CD4-positive, alpha-beta memory T cell (primary cell): Measurements from ENCODE around the gene MAP6. TPM values are rescaled to one million over a fixed set of nuclear protein-coding genes. Genes with fewer than 3 reads are reported as not detected.
A peak's percentile ranks its signal among the peaks of the same experiment; 100 is the strongest.

ENCODE experiments used
- CTCF ChIA-PET: fragments of 350-600 bp; sonication (Branson Sonifier 250); formaldehyde crosslinking; loops from one replicate; lab custom pipeline; 2021; ENCODE audit warnings: inconsistent platforms; ENCODE audit not compliant: partially characterized antibody; lab: Charles Lee
- POLR2A ChIA-PET: fragments of 350-600 bp; sonication (Branson Sonifier 250); formaldehyde crosslinking; loops from one replicate; lab custom pipeline; 2021; ENCODE audit not compliant: partially characterized antibody; lab: Charles Lee
- DNase-seq, 5 donors: peaks; one replicate each; pipeline versions ENCODE4 v3.0.0 to v3.0.0-alpha.2; 2020 to 2022; ENCODE audit warnings: mixed read lengths in 1 of 5
- H3K27ac ChIP-seq: one replicate; pipeline ENCODE4 v1.7.0; 2013; ENCODE audit warnings: low read depth, low read length
- H3K27me3 ChIP-seq: 2 replicates; pipeline ENCODE4 v1.7.0; 2013; ENCODE audit warnings: mild to moderate bottlenecking, low read length, moderate library complexity; ENCODE audit not compliant: insufficient read depth
- H3K36me3 ChIP-seq: 2 replicates; pipeline ENCODE4 v1.7.0; 2013; ENCODE audit warnings: mild to moderate bottlenecking, low read length, moderate library complexity; ENCODE audit not compliant: insufficient read depth
- H3K4me1 ChIP-seq: 2 replicates; pipeline ENCODE4 v1.7.0; 2013; ENCODE audit warnings: mild to moderate bottlenecking, low read length, moderate library complexity; ENCODE audit not compliant: insufficient read depth
- H3K4me3 ChIP-seq, 2 donors: one replicate each; pipeline ENCODE4 v1.7.0; 2013; ENCODE audit warnings: low read length in 2 of 2, mild to moderate bottlenecking in 1 of 2
- H3K9me3 ChIP-seq, 2 donors: one replicate each; pipeline ENCODE4 v1.7.0; 2013; ENCODE audit warnings: low read length in 2 of 2, control low read depth in 1 of 2; ENCODE audit not compliant: control insufficient read depth in 1 of 2
- H3K27ac Mint-ChIP-seq, 7 donors: one replicate each; pipeline ENCODE4 v1.8.0; 2020 to 2021; ENCODE audit warnings: mixed read lengths in 7 of 7, mild to moderate bottlenecking in 6 of 7, inconsistent platforms in 3 of 7, moderate library complexity in 3 of 7
- H3K27me3 Mint-ChIP-seq, 2 donors: one replicate each; pipeline ENCODE4 v1.8.0; 2020 to 2021; ENCODE audit warnings: mixed read lengths in 2 of 2
- H3K36me3 Mint-ChIP-seq, 2 donors: one replicate each; pipeline ENCODE4 v1.8.0; 2020 to 2021; ENCODE audit warnings: mixed read lengths in 2 of 2, inconsistent platforms in 1 of 2, mild to moderate bottlenecking in 1 of 2
- H3K4me1 Mint-ChIP-seq, 4 donors: one replicate each; pipeline ENCODE4 v1.8.0; 2020 to 2021; ENCODE audit warnings: mixed read lengths in 4 of 4, mild to moderate bottlenecking in 1 of 4
- H3K4me3 Mint-ChIP-seq, 8 donors: one replicate each; pipeline ENCODE4 v1.8.0; 2020 to 2021; ENCODE audit warnings: mixed read lengths in 8 of 8, mild to moderate bottlenecking in 7 of 8, moderate library complexity in 6 of 8, inconsistent platforms in 3 of 8
- H3K9me3 Mint-ChIP-seq, 8 donors: one replicate each; pipeline ENCODE4 v1.8.0; 2020 to 2021; ENCODE audit warnings: mixed read lengths in 8 of 8, mild to moderate bottlenecking in 5 of 8, inconsistent platforms in 3 of 8, moderate library complexity in 1 of 8
- intact Hi-C: fragments of 100-400 bp; cut with micrococcal nuclease; formaldehyde crosslinking; loops from one replicate; pipeline ENCODE4 v1.15.1; 2023
- polyA plus RNA-seq, 2 donors: library from polyadenylated mRNA; unstranded; fragments of 300-500 nt; fragmentation: Illumina TruSeq; gene quantifications; one replicate each; pipeline ENCODE4 v1.2.3, GENCODE V29; 2021
- total RNA-seq, 2 experiments: library from RNA; stranded (reverse); gene quantifications; one replicate each; pipeline ENCODE4 v1.2.3, GENCODE V29; 2021

The MAP6 gene
- total and polyA plus RNA-seq, 4 experiments from 2014 or later: not detected

- H3K9me3 Mint-ChIP-seq: peaks cover 0 to 2% (median 0%) of the 10 kb centered on the region in 8 donors
- no peak overlapping the region for H3K27ac Mint-ChIP-seq
- no peaks in the 10 kb centered on the region for H3K36me3 ChIP-seq
- H3K27me3 Mint-ChIP-seq: peaks cover 0 to 2% of the 10 kb centered on the region in 2 donors
- no peak overlapping the region for H3K4me3 ChIP-seq
- no peaks in the 10 kb centered on the region for H3K27me3 ChIP-seq
- no peak overlapping the region for H3K4me3 Mint-ChIP-seq
- H3K9me3 ChIP-seq: no peaks in the 10 kb centered on the region
- no peak for DNase-seq
- H3K36me3 Mint-ChIP-seq: peaks cover 0 to under 1% of the 10 kb centered on the region in 2 donors
- ChIA-PET CTCF (interaction anchor here (1.2 to 2.8 kb wide), 4 partner anchors 12 to 190 kb away, joined by 3 to 23 read pairs (median 4); no protein-coding TSS in a partner anchor), POLR2A (interaction anchor here (1.4 kb wide), 1 partner anchor 10 kb away, joined by 3 read pairs; no protein-coding TSS in a partner anchor)
- H3K27ac ChIP-seq: no peak overlapping the region
- H3K4me1 Mint-ChIP-seq: peaks cover 8 to 13% (median 11%) of the 10 kb centered on the region in 4 donors
- intact Hi-C loops: no loop called here
- peaks cover 11% of the 10 kb centered on the region for H3K4me1 ChIP-seq
These were observed 89.9 kb downstream of the MAP6 start for GRCh38 chr11:75578977-75579376.

GRCh38 chr11:75577207-75577606 is 91.6 kb downstream of the MAP6 start:
- Histone ChIP-seq H3K4me1 (peaks cover 2% of the 10 kb centered on the region), H3K4me3 (no peak overlapping the region), H3K27ac (no peak overlapping the region), H3K27me3 (no peaks in the 10 kb centered on the region), H3K36me3 (peaks cover 2% of the 10 kb centered on the region), H3K9me3 (no peaks in the 10 kb centered on the region)
- POLR2A ChIA-PET: interaction anchor here (1.3 kb wide), 1 partner anchor 15 kb away, joined by 3 read pairs; the partner anchor contains the start of gene SERPINH1
- Mint-ChIP-seq H3K4me1 (peaks cover 2 to 4% (median 2%) of the 10 kb centered on the region in 4 donors), H3K27ac (no peak overlapping the region), H3K36me3 (peaks cover 4 to 11% of the 10 kb centered on the region in 2 donors), H3K9me3 (peaks cover 0 to 1% (median 0%) of the 10 kb centered on the region in 8 donors), H3K4me3 (no peak overlapping the region), H3K27me3 (peaks cover 0 to 2% of the 10 kb centered on the region in 2 donors)
- intact Hi-C loops: loop anchor here (1.0 to 2.0 kb wide), 3 partner anchors 30 to 189 kb away; no protein-coding TSS in a partner anchor
- CTCF ChIA-PET: interaction anchor here (0.8 to 4.1 kb wide), 13 partner anchors 9 to 189 kb away, joined by 3 to 28 read pairs (median 4); partner anchors contain the start of gene SERPINH1
- DNase-seq: peak; percentile 37 to 60 (median 48)

GRCh38 chr11:75576499-75576918 is 92.3 kb downstream of the MAP6 start:
- H3K4me3 ChIP-seq: no peak overlapping the region
- intact Hi-C loops: loop anchor here (2.0 kb wide), 1 partner anchor 132 kb away; no protein-coding TSS in a partner anchor

GRCh38 chr11:75576017-75576416 is 92.8 kb downstream of the MAP6 start:
- Mint-ChIP-seq H3K9me3 (no peaks in the 10 kb centered on the region), H3K27ac (peak overlapping the region in 1 of 7 donors; percentile 24), H3K4me3 (no peak overlapping the region), H3K4me1 (no peaks in the 10 kb centered on the region), H3K36me3 (peaks cover 7 to 22% of the 10 kb centered on the region in 2 donors), H3K27me3 (peaks cover 0 to 2% of the 10 kb centered on the region in 2 donors)
- Histone ChIP-seq H3K27me3 (no peaks in the 10 kb centered on the region), H3K27ac (no peak overlapping the region), H3K4me1 (no peaks in the 10 kb centered on the region), H3K4me3 (no peak overlapping the region), H3K36me3 (peaks cover 12% of the 10 kb centered on the region), H3K9me3 (no peaks in the 10 kb centered on the region)
- POLR2A ChIA-PET: no interaction called here
- DNase-seq: no peak
- intact Hi-C loops: loop anchor here (2.0 kb wide), 1 partner anchor 131 kb away; no protein-coding TSS in a partner anchor
- CTCF ChIA-PET: interaction anchor here (0.6 to 4.1 kb wide), 14 partner anchors 11 to 1207 kb away, joined by 3 to 28 read pairs (median 3); no protein-coding TSS in a partner anchor

More at GRCh38 chr11:75576499-75576918, 92.3 kb downstream of the MAP6 start:
- Mint-ChIP-seq H3K4me1 (no peaks in the 10 kb centered on the region), H3K9me3 (no peaks in the 10 kb centered on the region), H3K27me3 (peaks cover 0 to 2% of the 10 kb centered on the region in 2 donors), H3K4me3 (no peak overlapping the region), H3K27ac (no peak overlapping the region), H3K36me3 (peaks cover 4 to 17% of the 10 kb centered on the region in 2 donors)
- H3K27ac ChIP-seq: no peak overlapping the region
- no peaks in the 10 kb centered on the region for H3K27me3 ChIP-seq
- no peaks in the 10 kb centered on the region for H3K9me3 ChIP-seq
- ChIA-PET POLR2A (no interaction called here), CTCF (interaction anchor here (0.6 to 4.1 kb wide), 11 partner anchors 15 to 1208 kb away, joined by 3 to 28 read pairs (median 3); no protein-coding TSS in a partner anchor)
- DNase-seq: no peak
- H3K36me3 ChIP-seq: peaks cover 8% of the 10 kb centered on the region
- H3K4me1 ChIP-seq: no peaks in the 10 kb centered on the region

- no peaks in the 10 kb centered on the region for H3K27me3 ChIP-seq
These were observed 93.9 kb downstream of the MAP6 start for GRCh38 chr11:75574698-75575602.

GRCh38 chr11:75572744-75573143 is 96.1 kb downstream of the MAP6 start:
- no peak overlapping the region for H3K4me3 ChIP-seq
- DNase-seq: no peak
- ChIA-PET POLR2A (interaction anchor here (1.1 kb wide), 1 partner anchor 10 kb away, joined by 3 read pairs; no protein-coding TSS in a partner anchor), CTCF (no interaction called here)
- no peaks in the 10 kb centered on the region for H3K9me3 ChIP-seq
- H3K4me1 ChIP-seq: no peaks in the 10 kb centered on the region
- Mint-ChIP-seq H3K27me3 (no peaks in the 10 kb centered on the region), H3K4me3 (no peak overlapping the region), H3K36me3 (peaks cover 21 to 48% of the 10 kb centered on the region in 2 donors), H3K9me3 (no peaks in the 10 kb centered on the region), H3K27ac (peak overlapping the region in 1 of 7 donors; percentile 72), H3K4me1 (no peaks in the 10 kb centered on the region)
- H3K27ac ChIP-seq: no peak overlapping the region
- peaks cover 34% of the 10 kb centered on the region for H3K36me3 ChIP-seq
- H3K27me3 ChIP-seq: no peaks in the 10 kb centered on the region
- intact Hi-C loops: no loop called here

More at GRCh38 chr11:75574698-75575602, 93.9 kb downstream of the MAP6 start:
- Histone ChIP-seq H3K36me3 (peaks cover 22% of the 10 kb centered on the region), H3K27ac (no peak overlapping the region), H3K4me1 (no peaks in the 10 kb centered on the region), H3K9me3 (no peaks in the 10 kb centered on the region), H3K4me3 (no peak overlapping the region)
- Mint-ChIP-seq H3K36me3 (peaks cover 12 to 31% of the 10 kb centered on the region in 2 donors), H3K27me3 (peaks cover 0 to 2% of the 10 kb centered on the region in 2 donors), H3K9me3 (no peaks in the 10 kb centered on the region), H3K27ac (peak overlapping the region in 1 of 7 donors; percentile 52), H3K4me3 (no peak overlapping the region), H3K4me1 (no peaks in the 10 kb centered on the region)
- CTCF ChIA-PET: interaction anchor here (0.9 to 4.1 kb wide), 7 partner anchors 10 to 190 kb away, joined by 3 to 28 read pairs (median 4); no protein-coding TSS in a partner anchor
- intact Hi-C loops: no loop called here
- POLR2A ChIA-PET: no interaction called here
- no peak for DNase-seq
